Measurements from ENCODE around the gene P2RX5. TPM values are rescaled to one million over a fixed set of nuclear protein-coding genes. Genes with fewer than 3 reads are reported as not detected.

The P2RX5 gene
- total RNA-seq, 2 experiments from 2014 or later, result 35.7 to 39.5 TPM

GRCh38 chr17:3718201-3718600 lies 22.2 kb upstream of the P2RX5 start:
- DNase-seq (no peak), ATAC-seq (no peak)
- Mint-ChIP-seq H3K27ac (no peak overlapping the region), H3K4me1 (ENCODE audit: low read depth) (peaks cover 41% of the 10 kb centered on the region), H3K9me3 (no peaks in the 10 kb centered on the region), H3K36me3 (ENCODE audit: low read depth) (peaks cover 64% of the 10 kb centered on the region), H3K27me3 (no peaks in the 10 kb centered on the region), H3K4me3 (no peak overlapping the region)
- intact Hi-C loops (cut with micrococcal nuclease), result loop anchor here (10.0 kb wide), 1 partner anchor 47 kb away; no protein-coding TSS in a partner anchor
- ChIA-PET CTCF (interaction anchor here (0.9 to 4.3 kb wide), 5 partner anchors 13 to 109 kb away, joined by 3 to 20 read pairs (median 4); no protein-coding TSS in a partner anchor), POLR2A (interaction anchor here (1.0 kb wide), 1 partner anchor 128 kb away, joined by 3 read pairs; the partner anchor contains the start of gene NCBP3)
- no peak for TF ChIP-seq CTCF (IDR thresholded peaks at IDR 0.05)

- POLR2A ChIA-PET, result interaction anchor here (0.7 to 2.0 kb wide), 2 partner anchors 20 to 24 kb away, joined by 3 to 7 read pairs; no protein-coding TSS in a partner anchor
- CTCF ChIA-PET, result interaction anchor here (0.7 to 4.3 kb wide), 3 partner anchors 18 to 112 kb away, joined by 4 to 20 read pairs (median 5); no protein-coding TSS in a partner anchor
- DNase-seq, result no peak
- Mint-ChIP-seq H3K4me1 (ENCODE audit: low read depth) (peaks cover 44% of the 10 kb centered on the region), H3K9me3 (no peaks in the 10 kb centered on the region), H3K4me3 (no peak overlapping the region), H3K27ac (no peak overlapping the region), H3K36me3 (ENCODE audit: low read depth) (peaks cover 57% of the 10 kb centered on the region), H3K27me3 (no peaks in the 10 kb centered on the region)
- ATAC-seq, result no peak
- intact Hi-C loops (cut with micrococcal nuclease), result loop anchor here (10.0 kb wide), 1 partner anchor 50 kb away; no protein-coding TSS in a partner anchor
- no peak for TF ChIP-seq CTCF (IDR thresholded peaks at IDR 0.05)
These were observed 19.3 kb upstream of the P2RX5 start for GRCh38 chr17:3715296-3715695.

- Mint-ChIP-seq H3K27me3 (no peaks in the 10 kb centered on the region), H3K4me3 (peak overlapping the region; percentile 15), H3K9me3 (no peaks in the 10 kb centered on the region), H3K36me3 (ENCODE audit: low read depth) (peaks cover 43% of the 10 kb centered on the region), H3K4me1 (ENCODE audit: low read depth) (peaks cover 48% of the 10 kb centered on the region), H3K27ac (peak overlapping the region; percentile 85)
- intact Hi-C loops (cut with micrococcal nuclease), result loop anchor here (10.0 kb wide), 1 partner anchor 52 kb away; no protein-coding TSS in a partner anchor
- ChIA-PET CTCF (interaction anchor here (1.5 to 4.8 kb wide), 3 partner anchors 9 to 25 kb away, joined by 4 to 33 read pairs (median 24); partner anchors contain the start of gene HASPIN), POLR2A (interaction anchor here (0.9 to 7.2 kb wide), 6 partner anchors 7 to 97 kb away, joined by 3 to 75 read pairs (median 5); partner anchors contain the start of genes HASPIN and P2RX5)
- DNase-seq, result peak; percentile 68
- TF ChIP-seq CTCF (IDR thresholded peaks at IDR 0.05), result no peak
- peak; percentile 1 for ATAC-seq
These were observed 17.0 kb upstream of the P2RX5 start for GRCh38 chr17:3712811-3713463.

- ATAC-seq (peak; percentile 96), DNase-seq (peak; percentile 89)
- POLR2A ChIA-PET, result interaction anchor here (0.6 to 7.2 kb wide), 10 partner anchors 8 to 136 kb away, joined by 3 to 75 read pairs (median 4); partner anchors contain the start of genes EMC6, HASPIN, NCBP3 and P2RX5
- CTCF ChIA-PET, result interaction anchor here (0.8 to 4.8 kb wide), 8 partner anchors 11 to 134 kb away, joined by 3 to 33 read pairs (median 4); partner anchors contain the start of genes HASPIN and NCBP3
- no peaks in the 10 kb centered on the region for H3K9me3 Mint-ChIP-seq
- intact Hi-C loops (cut with micrococcal nuclease), result loop anchor here (10.0 kb wide), 1 partner anchor 54 kb away; no protein-coding TSS in a partner anchor
- TF ChIP-seq CTCF (IDR thresholded peaks at IDR 0.05), result no peak
- H3K27ac Mint-ChIP-seq, result peak overlapping the region; percentile 83
- peaks cover 30% of the 10 kb centered on the region for H3K36me3 Mint-ChIP-seq (ENCODE audit: low read depth)
- peaks cover 52% of the 10 kb centered on the region for H3K4me1 Mint-ChIP-seq (ENCODE audit: low read depth)
- H3K27me3 Mint-ChIP-seq, result no peaks in the 10 kb centered on the region
- H3K4me3 Mint-ChIP-seq, result peak overlapping the region; percentile 31
These were observed 15.0 kb upstream of the P2RX5 start for GRCh38 chr17:3710951-3711383.

All from activated CD8-positive, alpha-beta T cell treated with anti-CD3 and anti-CD28 coated beads for 36 hours (primary cell).